PC-9 (cell line): Measurements from ENCODE around the gene SHKBP1.

Experiments used
- EZH2 ChIP-seq: fragments of 200-600 bp; sonication (generic); IDR thresholded peaks from 2 replicates; pipeline ENCODE4 v1.8.0; 2017; ENCODE audit warnings: antibody characterized with exemption, low read depth
- TF ChIP-seq, protein P1 (sequence below): fragments of 200-600 bp; sonication (generic); conservative IDR thresholded peaks from 2 replicates; pipeline ENCODE4 v1.6.1; 2017; ENCODE audit warnings: mixed run types, antibody characterized with exemption, mild to moderate bottlenecking, moderate library complexity

DNA sequence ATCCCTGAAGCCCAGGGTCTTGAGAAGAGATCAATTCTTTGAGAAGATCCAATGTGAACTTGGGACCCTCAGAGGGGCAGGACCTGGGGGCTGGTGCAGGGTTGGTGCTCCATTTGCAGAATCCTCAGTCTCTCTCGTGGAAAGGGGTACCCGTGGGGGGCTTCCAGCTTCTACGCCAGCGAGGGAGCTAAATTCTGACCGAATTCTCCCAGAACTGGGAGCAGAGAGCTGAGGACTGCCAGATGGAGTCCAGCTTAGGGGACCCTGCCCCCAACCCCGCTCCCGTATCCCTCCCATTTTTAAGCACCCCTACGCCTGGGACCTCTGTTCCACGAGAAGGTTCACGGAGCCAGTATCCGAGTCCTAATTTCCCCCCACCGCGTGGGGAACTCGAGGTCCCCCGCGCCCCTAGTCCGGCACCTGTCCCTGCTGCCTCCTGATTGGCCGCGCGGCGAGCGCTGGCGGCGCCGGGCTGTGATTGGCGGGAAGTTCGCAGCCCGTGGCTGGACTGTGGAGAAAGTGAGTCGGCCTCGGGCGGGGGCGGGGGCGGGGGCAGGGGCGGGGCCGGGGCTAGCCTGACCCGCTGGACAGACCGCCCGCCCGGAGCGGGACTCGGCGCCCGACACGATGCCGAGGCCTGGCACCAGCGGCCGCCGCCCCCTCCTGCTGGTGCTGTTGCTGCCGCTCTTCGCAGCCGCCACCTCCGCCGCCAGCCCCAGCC lies 20.1 kb downstream of the SHKBP1 start:
- TF ChIP-seq, protein P1, sequence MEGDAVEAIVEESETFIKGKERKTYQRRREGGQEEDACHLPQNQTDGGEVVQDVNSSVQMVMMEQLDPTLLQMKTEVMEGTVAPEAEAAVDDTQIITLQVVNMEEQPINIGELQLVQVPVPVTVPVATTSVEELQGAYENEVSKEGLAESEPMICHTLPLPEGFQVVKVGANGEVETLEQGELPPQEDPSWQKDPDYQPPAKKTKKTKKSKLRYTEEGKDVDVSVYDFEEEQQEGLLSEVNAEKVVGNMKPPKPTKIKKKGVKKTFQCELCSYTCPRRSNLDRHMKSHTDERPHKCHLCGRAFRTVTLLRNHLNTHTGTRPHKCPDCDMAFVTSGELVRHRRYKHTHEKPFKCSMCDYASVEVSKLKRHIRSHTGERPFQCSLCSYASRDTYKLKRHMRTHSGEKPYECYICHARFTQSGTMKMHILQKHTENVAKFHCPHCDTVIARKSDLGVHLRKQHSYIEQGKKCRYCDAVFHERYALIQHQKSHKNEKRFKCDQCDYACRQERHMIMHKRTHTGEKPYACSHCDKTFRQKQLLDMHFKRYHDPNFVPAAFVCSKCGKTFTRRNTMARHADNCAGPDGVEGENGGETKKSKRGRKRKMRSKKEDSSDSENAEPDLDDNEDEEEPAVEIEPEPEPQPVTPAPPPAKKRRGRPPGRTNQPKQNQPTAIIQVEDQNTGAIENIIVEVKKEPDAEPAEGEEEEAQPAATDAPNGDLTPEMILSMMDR: no peak
- no peak for TF ChIP-seq EZH2
